ENCODE results near the gene CCNT1. TPM values are rescaled to one million over a fixed set of nuclear protein-coding genes. Genes with fewer than 3 reads are reported as not detected.
"Not testable (repeated sequence)": the region's sequence is repeated elsewhere in the genome, so short reads cannot be mapped to it uniquely, and the experiment has no call there.

The CCNT1 gene
- total RNA-seq, 2 donors from 2014 or later = 20.3 to 53.7 TPM

DNA sequence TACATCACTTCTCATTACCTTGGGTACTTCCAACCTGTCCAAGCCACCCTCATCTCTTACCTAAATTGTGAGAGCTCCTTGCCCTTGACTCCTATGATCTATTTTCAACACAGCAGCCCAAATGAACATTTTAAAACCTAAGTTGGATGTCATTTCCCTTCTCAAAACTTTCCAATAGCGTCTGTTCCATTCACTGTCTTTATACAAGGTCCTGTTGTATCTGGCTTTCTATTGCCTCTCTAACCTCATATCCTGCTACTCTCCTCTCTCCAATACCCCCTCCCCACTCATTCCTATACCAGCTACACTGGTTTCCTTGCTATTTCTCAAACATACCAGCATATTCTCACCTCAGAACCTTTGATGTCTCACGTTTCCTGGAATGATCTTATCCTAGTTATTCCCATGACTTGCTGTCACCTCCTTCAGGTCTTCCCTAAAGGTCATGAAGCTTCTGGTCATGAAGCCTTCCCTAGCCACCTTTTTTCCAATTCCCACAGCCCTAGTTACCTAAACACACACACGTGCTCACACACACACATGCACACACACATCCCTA, 30.4 kb downstream of the CCNT1 start:
- ATAC-seq (ENCODE audit: insufficient number of reproducible peaks, low FRiP score, low read depth) (no peak), DNase-seq (ENCODE audit: low spot score) (no peak)
- peaks cover 2 to 5% of the 10 kb centered on the region in 2 donors for H3K4me1 ChIP-seq (ENCODE audit: control insufficient read depth in 1 of 2, low read depth in 2 of 2)
- no peaks in the 10 kb centered on the region for H3K9me3 ChIP-seq
- TF ChIP-seq, protein P1, sequence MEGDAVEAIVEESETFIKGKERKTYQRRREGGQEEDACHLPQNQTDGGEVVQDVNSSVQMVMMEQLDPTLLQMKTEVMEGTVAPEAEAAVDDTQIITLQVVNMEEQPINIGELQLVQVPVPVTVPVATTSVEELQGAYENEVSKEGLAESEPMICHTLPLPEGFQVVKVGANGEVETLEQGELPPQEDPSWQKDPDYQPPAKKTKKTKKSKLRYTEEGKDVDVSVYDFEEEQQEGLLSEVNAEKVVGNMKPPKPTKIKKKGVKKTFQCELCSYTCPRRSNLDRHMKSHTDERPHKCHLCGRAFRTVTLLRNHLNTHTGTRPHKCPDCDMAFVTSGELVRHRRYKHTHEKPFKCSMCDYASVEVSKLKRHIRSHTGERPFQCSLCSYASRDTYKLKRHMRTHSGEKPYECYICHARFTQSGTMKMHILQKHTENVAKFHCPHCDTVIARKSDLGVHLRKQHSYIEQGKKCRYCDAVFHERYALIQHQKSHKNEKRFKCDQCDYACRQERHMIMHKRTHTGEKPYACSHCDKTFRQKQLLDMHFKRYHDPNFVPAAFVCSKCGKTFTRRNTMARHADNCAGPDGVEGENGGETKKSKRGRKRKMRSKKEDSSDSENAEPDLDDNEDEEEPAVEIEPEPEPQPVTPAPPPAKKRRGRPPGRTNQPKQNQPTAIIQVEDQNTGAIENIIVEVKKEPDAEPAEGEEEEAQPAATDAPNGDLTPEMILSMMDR (IDR thresholded peaks at IDR 0.05) = no peak
- H3K4me3 ChIP-seq = no peak overlapping the region
- H3K27me3 ChIP-seq (replicated peaks; ENCODE audit: insufficient read depth) = no peaks in the 10 kb centered on the region
- H3K27ac ChIP-seq = no peak overlapping the region
- H3K36me3 ChIP-seq = no peaks in the 10 kb centered on the region

DNA sequence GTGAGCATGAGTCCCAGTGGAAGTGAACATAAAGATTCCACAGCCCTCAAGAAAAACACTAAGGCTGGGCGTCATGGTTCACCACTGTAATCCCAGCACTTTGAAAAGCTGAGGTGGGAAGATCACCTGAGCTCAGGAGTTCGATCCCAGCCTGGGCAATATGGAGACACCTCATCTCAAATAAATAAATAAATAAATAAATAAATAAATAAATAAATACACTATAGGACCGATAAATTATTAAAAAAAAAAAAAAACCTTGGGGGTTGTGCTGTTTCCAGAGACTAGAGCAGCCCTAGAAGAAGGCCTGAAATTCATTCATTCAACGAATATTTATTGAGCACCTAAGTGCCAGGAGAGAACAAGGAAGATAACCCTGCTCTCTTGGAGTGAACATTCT, 33.0 kb downstream of the CCNT1 start:
- DNase-seq (ENCODE audit: low spot score) = no peak

DNA sequence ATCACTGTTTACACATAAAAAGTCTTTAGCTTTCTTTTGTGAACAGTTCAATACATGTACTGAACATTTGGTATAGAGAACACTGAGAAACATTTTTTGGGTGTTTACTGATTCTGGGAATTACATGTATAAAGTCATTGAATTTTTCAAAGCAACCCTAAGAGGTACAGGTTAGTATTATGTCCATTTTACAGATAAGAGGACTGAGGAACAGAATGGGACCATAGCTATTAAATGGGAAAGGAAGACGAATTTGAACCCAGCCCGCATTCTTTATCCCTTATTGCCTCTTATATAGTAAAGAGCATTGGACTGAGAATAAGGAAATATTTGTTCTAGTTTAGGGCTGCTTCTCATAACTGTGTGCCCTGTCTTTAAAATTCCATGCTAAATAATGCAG, 33.6 kb downstream of the CCNT1 start:
- H3K36me3 ChIP-seq = no peaks in the 10 kb centered on the region
- no peaks in the 10 kb centered on the region for H3K9me3 ChIP-seq
- H3K4me3 ChIP-seq = peak overlapping the region; percentile 85
- TF ChIP-seq, protein P1 (IDR thresholded peaks at IDR 0.05) = no peak
- no peaks in the 10 kb centered on the region for H3K27me3 ChIP-seq (replicated peaks; ENCODE audit: insufficient read depth)
- ATAC-seq (ENCODE audit: insufficient number of reproducible peaks, low FRiP score, low read depth) = no peak
- DNase-seq (ENCODE audit: low spot score) = no peak
- peaks cover 26 to 32% of the 10 kb centered on the region in 2 donors for H3K4me1 ChIP-seq (ENCODE audit: control insufficient read depth in 1 of 2, low read depth in 2 of 2)
- no peak overlapping the region for H3K27ac ChIP-seq

More for the DNA sequence above, 33.0 kb downstream of the CCNT1 start:
- Histone ChIP-seq H3K27me3 (replicated peaks; ENCODE audit: insufficient read depth) (no peaks in the 10 kb centered on the region), H3K9me3 (no peaks in the 10 kb centered on the region), H3K27ac (no peak overlapping the region), H3K36me3 (no peaks in the 10 kb centered on the region), H3K4me1 (ENCODE audit: control insufficient read depth in 1 of 2, low read depth in 2 of 2) (peaks cover 23 to 26% of the 10 kb centered on the region in 2 donors), H3K4me3 (no peak overlapping the region)
- no peak for ATAC-seq (ENCODE audit: insufficient number of reproducible peaks, low FRiP score, low read depth)
- TF ChIP-seq, protein P1 (IDR thresholded peaks at IDR 0.05) = no peak

DNA sequence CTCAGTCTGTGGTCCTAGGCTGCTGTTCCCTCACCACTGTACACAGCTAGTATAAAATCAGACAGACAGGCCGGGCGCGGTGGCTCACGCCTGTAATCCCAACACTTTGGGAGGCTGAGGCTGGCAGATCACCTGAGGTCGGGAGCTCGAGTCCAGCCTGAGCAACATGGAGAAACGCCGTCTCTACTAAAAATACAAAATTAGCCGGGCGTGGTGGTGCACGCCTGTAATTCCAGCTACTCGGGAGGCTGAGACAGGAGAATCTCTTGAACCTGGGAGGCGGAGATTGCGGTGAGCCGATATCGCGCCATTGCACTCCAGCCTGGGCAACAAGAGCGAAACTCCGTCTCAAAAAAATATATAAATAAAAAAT, 34.0 kb downstream of the CCNT1 start:
- H3K4me3 ChIP-seq = peak overlapping the region; percentile 85
- H3K9me3 ChIP-seq; H3K27me3 ChIP-seq (replicated peaks; ENCODE audit: insufficient read depth); DNase-seq (ENCODE audit: low spot score); H3K27ac ChIP-seq; H3K36me3 ChIP-seq; ATAC-seq (ENCODE audit: insufficient number of reproducible peaks, low FRiP score, low read depth): not testable (repeated sequence)
- H3K4me1 ChIP-seq (ENCODE audit: control insufficient read depth in 1 of 2, low read depth in 2 of 2) = peaks cover 27 to 36% of the 10 kb centered on the region in 2 donors

DNA sequence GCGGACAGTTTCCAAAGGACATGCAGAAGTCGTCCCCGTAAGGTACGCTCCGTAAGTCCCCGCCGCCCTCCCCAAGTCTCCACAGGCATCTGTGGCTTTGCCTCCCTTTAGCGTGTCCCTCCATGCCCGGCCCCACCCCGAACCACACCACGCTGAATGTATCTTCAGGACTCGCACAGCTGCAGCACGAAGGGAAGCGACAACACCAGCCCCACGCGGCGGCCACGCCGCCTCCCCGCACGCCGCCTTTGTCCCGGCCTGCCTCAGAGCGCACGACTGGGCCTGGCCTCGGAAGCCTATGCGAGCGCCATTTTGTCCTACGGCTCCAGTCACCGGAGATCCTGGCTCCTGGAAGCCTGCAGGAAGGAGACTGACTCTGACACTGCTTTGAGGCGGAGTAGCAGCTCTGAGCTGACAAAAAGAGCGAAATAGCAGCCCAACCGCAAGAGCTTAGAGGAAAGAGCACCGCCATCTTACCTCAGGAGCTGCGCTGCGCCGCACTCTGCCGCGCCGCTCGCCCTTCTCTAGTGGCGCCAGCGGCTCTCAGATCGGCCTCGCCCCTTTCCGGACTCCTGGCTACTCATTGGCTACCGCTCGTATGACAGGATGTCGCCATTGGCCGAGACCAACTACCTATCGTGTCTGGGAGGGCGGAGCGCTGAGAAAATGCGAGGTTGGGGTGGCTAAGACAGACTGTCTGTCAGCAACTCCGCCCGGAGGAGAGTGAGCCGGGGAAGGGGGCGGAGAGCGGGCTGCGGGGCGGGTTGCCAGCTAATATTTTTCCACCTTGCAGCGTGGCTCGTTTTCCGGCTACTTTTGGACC, 34.6 kb downstream of the CCNT1 start, which contains the start of gene KANSL2:
KANSL2 (minus strand) TSS at position 529 of the 823 bp plus-strand sequence. CDS start 606 bp downstream, outside the sequence.
- Histone ChIP-seq H3K27me3 (replicated peaks; ENCODE audit: insufficient read depth) (no peaks in the 10 kb centered on the region), H3K36me3 (no peaks in the 10 kb centered on the region), H3K27ac (peak within 1 kb of the TSS; percentile 81 to 97), H3K4me3 (peak within 1 kb of the TSS; percentile 85), H3K4me1 (ENCODE audit: control insufficient read depth in 1 of 2, low read depth in 2 of 2) (peaks cover 32 to 42% of the 10 kb centered on the region in 2 donors), H3K9me3 (no peaks in the 10 kb centered on the region)
- TF ChIP-seq, protein P1 (IDR thresholded peaks at IDR 0.05) = no peak
- peak; percentile 99 for DNase-seq (ENCODE audit: low spot score)
- ATAC-seq (ENCODE audit: insufficient number of reproducible peaks, low FRiP score, low read depth) = peak; percentile 98

All from thoracic aorta (tissue), 2 donors.